OCI-M2 (cell line): Measurements from ENCODE around the gene FAF2.
"Not testable (repeated sequence)": the region's sequence is repeated elsewhere in the genome, so short reads cannot be mapped to it uniquely, and the experiment has no call there.

ENCODE experiments used
- DNase-seq: peaks from one replicate; lab custom pipeline; 2025; ENCODE audit not compliant: unreplicated experiment; lab: John Stamatoyannopoulos, UW

Gene FAF2

DNA sequence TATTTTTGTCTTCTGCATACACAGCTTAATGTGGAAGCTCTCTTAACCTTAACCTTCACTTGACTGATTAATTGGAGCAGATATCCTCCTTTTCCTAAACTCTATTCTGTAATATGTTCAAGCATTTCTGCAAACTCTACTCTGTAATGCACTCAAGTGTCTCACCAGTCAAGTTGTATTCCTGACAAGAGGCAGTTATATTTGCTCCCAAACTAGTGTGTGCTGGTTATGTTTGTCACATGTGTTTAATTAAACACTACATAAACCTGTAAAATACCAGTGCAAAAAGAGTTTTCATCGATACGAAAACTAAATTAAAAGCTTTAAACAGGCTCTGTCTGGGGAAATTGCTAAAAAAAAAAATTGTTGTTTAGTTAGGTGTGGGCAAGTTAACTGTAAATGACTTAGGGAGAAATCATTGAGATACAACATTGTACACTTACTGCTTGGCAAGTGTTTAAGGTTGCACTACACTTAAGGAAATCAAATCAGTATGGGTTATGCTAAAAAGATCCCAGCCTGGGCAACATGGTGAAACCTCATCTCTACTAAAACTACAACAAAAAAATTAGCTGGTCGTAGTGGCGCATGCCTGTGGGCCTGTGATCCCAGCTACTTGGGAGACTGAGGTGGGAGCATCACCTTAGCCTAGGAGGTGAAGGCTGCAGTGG lies 6.7 kb downstream of the FAF2 start:
- DNase-seq, result no peak

DNA sequence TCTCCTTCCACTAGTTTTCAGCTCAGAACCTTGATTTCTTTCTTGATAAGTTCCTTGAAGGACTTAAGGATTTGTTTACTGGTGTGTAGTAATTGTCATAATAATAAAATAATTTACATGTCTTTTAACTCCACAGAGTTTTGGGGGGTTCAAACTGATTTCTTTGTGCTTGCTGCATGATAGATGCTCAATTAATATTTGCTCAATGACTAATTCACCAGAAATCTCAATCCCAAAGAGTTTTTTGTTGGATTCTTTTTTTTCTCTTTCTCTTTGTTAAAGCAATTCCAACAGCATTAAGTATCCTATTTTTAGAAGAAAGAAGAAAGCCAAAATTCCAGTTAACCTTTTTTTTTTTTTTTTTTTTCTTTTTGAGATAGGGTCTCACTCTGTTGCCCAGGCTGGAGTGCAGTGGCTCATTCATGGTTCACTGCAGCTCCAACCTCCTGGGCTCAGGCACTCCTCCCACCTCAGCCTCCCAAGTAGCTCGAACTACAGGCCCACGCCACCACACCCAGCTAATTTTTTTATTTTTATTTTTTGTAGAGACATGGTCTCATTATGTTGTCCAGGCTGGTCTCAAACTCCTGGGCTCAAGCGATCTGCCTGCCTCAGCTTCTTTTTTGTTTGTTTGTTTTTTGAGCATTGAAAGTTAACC lies 10.8 kb downstream of the FAF2 start:
- DNase-seq, result no peak

DNA sequence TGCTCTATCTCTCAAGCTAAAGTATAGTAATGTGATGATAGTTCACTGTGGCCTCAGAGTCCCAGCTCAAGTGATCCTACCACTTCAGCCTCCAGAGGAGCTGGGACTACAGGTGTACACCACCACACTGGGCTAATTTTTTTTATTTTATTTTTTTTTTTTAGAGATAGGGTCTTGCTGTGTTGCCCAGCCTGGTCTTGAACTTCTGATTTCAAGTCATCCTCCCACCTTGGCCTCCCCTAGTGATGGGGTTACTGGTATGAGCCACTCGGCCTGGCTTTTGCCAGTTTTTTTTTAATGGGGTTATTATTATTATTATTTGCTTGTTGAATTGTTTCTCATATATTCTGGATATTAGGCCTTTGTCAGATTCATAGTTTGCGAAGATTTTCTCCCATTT lies 13.2 kb downstream of the FAF2 start:
- DNase-seq, result no peak

DNA sequence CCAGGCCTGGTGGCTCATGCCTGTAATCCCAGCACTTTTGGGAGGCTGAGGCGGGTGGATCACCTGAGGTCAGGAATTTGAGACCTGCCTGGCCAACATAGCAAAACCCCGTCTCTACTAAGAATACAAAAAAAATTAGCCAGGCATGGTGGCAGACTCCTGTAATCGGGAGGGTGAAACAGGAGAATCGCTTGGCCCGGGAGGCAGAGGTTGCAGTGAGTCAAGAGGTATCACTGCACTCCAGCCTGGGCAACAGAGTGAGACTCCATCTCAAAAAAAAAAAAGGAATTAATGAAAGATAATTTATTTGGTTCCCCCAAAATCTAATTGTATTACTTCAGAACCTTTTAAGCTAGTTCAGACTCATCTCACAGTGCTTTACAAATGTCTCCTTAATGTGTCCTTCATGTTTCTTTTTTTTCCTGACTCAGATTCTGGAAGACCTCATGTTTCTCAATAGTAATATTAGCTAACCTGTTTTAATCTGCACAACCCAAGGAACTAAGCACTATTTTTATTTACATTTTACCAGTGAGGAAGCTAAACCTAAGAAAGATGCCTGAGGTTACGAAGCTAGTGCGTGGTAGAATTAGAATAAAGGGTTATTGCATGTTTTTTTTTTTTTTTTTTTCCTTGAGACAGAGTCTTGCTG lies 15.1 kb downstream of the FAF2 start:
- DNase-seq, result no peak

DNA sequence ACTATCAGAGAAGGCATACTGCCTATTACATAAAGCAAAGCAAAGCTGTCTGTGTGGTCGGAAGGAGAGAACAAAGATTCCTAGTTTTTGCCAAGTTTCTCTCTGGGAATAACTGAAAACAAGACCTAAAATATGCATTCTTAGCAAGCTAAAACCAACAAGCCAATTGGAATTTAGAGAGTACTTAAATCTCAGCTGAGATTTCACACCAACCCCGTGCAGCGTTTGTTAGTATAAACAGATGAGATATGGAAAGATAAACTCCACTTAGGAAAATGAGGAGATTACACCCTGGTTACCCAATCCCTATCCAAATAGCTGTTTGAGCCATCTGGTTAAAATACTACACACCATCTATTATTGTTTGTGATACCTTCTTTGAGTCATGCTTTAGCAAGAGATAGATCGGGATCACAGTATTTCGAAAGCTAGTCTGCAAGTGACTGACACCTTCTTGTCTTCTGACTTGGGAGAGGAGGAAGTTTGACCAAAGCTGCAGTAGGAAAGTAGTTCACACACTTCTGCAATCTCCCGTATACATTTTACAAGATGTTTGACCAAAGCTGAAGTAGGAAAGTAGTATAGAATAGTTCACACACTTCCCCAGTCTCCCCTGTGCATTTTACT lies 18.2 kb downstream of the FAF2 start:
- no peak for DNase-seq

DNA sequence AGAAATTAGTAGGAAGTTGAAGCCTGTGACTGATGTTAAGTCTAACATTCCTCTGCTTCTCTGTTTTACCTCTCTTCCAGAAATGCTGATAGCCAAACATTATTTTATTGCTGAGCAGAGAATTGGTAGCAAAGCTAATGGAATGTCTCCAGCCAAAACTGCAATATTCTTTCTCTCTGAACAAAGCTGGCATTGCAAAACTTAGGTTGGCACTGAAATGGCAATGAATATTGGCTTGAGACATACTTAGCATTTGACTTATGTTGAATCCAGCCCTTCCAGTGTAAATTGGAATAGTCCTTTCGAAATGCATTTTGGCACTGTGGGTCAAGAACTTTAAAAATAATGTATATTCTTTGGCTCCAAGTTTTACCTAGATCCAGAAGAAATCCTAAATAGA lies 21.1 kb downstream of the FAF2 start:
- no peak for DNase-seq

DNA sequence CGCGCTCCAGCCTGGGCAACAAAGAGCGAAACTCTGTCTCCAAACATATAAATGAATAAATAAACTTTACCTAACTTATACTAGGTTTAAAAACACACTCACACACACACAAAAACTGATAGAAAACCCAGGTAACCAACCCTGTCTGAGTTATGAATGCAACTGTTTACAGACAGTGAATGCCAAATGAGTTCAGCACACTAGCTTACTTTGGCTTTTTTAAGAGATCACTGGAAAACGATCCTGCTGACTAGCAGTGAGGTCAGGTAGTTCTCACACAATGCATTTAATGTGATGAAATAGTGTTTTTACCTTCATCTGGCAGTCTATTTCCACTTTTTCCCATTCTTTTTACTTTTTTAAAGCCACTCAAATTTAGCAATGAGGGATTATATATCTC lies 22.4 kb downstream of the FAF2 start:
- DNase-seq, result no peak

DNA sequence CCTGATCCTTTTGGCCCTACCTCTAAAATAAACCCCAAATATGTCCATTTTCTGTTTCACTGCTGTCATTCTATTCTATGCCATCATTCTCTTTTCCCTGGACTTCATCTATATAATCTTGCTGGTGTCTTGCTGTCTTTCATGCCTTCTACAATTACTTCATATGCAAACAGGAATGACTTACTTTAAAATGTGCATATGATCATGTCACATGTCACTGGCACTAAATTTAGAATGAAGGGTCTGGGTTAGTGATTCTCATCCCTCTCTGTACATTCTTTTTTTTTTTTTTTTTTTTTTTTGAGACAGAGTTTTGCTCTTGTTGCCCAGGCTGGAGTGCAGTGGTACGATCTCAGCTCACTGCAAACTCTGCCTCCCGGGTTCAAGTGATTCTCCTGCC lies 22.9 kb downstream of the FAF2 start:
- no peak for DNase-seq

DNA sequence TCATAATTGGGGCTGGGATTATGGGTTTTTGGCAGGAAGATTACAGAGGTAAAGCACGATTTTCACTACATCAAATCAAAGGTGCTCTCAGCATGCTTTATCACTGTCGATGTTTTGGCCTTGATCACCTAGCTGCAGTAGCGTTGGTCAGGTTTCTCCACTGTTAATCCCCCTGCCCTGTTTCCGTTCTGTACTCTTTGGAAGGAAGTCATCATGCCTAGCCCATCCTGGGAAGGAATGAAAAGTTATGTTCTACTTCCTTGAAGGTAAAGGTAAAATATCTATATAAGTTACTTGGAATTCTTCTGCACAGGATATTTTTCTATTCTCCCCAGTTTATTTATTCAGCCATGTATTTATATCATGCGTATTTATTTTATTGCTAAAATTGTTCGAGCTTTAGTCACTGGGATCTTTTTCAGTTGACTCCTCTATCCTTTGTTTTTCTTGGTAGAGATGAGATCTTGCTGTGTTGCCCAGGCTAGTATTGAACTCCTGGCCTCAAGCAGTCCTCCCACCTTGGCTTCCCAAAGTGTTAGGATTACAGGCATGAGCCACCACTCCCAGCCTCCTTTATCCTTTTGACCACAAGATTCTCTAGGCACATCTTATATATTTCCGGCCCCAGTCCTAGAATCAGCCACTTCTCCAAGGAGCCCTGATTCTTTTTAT lies 25.3 kb downstream of the FAF2 start:
- no peak for DNase-seq

DNA sequence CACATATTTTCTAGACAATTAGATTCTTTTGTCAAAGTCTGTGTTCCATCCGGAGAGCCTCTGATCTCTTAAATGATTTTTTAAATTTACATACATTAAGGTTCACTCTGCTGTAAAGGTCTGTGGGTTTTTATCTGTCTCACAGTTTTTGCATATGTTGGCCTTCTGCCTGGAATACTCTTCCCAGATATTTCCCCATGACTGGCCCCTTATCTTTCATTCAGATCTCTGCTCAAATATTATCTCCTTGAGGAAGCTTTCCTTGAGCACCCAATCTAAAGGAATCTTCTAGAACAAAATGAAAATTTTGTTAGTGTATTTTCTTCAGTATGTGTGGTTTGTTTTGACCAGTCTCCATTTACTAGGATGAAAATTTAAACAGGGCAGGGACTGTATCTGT lies 26.3 kb downstream of the FAF2 start:
- DNase-seq, result no peak

DNA sequence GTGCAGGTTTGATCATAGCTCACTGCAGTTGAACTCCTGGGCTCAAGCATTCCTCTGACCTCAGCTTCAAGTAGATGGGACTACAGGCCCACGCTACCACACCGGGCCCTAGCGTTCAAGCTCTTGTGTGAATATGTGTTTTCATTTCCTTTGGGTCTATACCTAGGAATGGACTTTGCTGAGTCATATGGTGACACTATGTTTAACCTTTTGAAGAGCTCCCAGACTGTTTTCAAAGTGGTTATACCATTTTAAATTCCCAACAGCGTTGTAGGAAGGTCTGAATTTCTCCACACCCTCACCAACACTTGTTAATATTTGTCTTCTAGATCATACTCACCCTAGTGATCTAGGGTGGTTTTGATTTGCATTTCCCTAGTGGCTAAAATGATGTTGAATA lies 33.5 kb downstream of the FAF2 start:
- DNase-seq, result no peak

DNA sequence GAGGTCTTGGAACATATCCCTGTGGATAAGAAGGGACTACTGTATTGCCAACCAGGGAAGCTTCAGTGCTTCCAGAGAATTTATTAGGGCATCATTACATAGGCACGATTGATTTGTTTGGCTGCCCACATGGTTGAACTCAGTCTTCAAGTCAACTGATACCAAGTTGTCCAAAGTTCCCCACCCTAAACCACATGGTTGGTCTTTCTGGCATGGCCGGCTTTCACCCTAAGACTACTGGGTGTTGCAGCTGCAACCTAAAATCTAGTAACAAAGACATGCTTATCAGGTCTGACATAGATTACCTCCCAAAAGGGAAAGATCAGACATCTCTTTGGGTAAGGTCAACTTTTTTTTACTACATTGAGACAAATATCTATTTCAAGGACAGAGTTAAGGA lies 37.0 kb downstream of the FAF2 start:
- DNase-seq, result no peak

DNA sequence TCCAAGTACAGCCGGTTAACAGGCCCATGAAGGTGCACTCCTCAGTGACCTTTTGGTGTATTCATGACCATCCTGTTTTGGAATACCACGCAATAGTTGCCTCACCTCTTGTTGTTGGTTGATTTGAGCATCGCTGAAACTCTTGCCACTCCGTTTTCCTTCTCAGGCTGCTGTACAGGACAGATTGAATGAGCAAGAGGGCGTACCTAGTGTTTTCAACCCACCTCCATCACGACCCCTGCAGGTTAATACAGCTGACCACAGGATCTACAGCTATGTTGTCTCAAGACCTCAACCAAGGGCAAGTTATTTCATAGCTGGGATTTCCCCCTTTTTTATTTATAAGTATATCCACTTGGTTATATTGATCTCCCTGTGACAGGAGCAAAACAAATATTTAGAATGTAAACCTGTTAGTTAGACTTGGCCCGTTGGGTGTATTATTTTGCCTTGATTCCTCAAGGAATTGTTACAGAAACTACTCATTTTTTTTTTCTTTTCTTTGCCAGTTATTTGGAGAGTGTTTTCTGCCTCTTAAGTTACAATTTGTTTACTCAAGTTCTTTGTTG lies 38.1 kb downstream of the FAF2 start:
- no peak for DNase-seq

DNA sequence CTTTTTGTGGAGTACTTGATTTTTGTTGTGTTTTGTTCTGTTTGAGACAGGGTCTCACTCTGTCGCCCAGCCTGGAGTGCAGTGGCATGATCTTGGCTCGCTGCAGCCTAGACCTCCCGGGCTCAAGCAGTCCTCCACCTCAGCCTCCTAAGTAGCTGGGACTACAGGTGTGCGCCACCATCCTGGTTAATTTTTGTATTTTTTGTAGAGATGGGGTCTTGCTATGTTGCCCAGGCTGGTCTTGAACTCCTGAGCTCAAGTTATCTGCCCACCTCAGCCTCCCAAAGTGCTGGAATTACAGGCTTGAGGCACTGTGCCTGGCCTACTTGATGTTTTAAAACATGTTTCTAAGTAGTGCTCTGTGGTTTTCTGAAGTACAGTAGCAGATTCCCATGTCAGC lies 39.0 kb downstream of the FAF2 start:
- DNase-seq, result not testable (repeated sequence)

DNA sequence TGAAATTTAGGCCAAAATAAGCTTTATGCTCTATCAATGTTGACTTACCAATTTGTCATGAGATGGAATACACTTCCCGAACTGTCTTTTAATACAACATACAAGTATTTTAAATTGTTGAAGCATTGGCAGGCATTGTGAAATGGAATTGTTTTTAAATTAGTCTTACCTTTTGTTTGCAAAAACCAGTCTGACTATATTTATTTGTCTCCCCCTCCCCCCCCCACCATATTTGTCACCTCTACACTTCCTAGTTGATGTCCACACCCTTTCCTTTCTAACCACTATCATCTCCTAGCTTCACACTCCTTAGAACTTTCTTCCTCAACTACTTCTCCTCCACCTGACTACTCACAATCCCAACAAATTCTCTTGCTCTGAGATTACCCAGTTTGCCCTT lies 40.9 kb downstream of the FAF2 start:
- no peak for DNase-seq

DNA sequence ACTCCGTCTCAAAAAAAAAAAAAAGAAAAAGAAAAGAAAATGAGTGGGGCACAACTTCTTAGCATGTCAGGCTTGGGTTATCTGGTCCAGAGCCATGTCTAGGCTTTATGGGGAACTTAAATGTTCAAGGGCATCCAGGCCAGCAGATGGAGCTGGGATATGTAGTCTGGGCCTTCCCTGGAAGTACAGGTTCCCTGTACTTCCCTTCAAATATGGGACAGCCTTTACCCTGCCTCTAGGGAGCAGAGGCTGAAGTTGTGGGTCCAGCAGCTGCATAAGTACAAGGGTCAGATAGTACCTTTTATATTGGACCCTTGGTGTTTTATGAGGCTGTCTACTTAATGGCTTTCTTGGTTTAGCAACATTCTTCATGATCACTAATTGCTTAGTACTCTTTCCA lies 42.1 kb downstream of the FAF2 start:
- no peak for DNase-seq

DNA sequence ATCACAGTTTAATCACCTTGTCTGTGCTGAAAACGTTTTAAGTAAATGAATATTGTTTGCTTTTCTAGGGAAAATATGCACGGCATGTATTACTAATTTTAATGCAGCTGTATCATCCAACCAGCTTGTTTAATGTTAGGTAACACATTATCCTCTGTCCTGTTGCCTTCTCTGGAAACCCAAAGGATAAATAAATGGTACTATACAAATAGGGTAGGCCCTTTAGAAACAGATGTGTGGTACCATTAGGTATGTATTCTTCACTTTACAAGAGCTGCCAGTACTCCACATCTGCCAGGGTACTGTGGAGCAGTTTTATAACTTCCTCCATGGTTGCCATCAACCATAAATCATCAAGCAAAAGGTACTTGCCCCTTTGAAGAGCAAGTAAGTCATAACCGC lies 42.9 kb downstream of the FAF2 start:
- no peak for DNase-seq

DNA sequence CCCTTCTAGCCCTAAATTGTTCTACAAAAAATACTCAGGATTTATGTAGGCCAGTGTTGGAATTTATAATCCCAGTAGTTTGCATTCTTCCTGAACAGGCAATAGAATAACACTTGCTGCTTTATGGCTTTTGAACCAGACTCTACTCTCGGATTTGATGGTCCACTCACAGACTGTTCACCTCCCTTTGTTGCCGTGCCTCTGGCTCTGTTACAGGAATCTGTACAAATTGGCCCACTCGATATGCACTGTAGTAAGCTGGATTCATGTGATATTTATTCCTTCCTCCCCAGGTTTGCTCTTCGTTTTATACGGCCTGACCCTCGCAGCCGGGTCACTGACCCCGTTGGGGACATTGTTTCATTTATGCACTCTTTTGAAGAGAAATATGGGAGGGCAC lies 43.7 kb downstream of the FAF2 start:
- DNase-seq, result no peak

DNA sequence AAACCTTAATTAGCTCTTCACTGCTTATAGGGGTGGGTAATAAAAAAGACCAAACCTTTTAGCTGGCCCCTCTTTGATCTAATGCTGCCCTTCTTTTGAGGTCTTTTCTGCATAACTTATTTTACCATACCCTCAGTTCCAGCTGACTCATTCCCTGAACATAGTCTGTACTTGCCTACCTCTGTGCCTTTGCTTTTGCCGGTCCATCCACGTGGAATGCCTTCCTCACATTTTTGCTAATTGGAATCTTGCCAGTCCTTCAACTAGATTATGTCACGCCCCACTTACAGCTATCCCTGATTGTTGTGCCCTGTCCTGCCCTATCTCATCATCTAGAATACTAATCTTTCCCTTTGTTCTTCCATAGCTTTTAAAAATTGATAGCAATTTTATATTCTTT lies 44.2 kb downstream of the FAF2 start:
- no peak for DNase-seq

DNA sequence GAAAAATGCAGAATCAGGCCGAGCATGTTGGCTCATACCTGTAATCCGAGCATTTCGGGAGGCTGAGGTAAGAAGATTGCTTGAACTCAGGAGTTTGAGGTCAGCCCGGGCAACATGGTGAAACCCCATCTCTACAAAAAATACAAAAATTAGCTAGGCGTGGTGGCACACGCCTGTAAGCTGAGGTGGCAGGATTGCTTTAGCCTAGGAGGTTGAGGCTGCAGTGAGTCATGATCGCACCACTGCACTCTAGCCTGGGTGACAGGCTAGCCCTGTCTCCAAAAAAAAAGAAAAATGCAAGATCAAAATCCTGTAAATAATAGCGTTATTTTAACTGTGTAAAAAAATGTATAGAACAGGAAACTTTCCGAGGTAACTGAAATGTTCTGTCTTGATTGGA lies 49.7 kb downstream of the FAF2 start:
- DNase-seq, result no peak

DNA sequence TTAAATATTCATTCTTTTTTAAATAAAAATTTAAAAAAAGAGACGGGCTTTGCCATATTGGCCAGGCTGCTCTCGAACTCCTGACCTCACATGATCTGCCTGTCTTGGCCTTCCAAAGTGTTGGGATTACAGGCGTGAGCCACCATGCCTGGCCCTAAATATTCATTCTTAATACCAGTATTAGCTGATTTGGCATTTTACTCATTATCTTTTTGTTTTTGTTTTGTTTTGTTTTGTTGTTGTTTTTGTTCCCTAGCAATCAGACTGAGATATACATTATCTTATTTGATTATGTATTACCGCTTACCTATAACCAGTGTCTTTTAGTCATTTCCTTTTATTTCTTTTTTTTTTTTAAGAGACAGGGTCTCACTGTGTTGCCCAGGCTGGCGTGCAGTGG lies 51.1 kb downstream of the FAF2 start:
- no peak for DNase-seq
